ENCODE data around the gene TMEM52.

- TF ChIP-seq ZNF655 (CRISPR knock-in tag; IDR thresholded peaks at IDR 0.05) (no peak), NFE2L1 (tag; IDR thresholded peaks at IDR 0.05; ENCODE audit: borderline replicate concordance, low read depth) (no peak), BRCA1 (IDR thresholded peaks at IDR 0.05) (no peak), BRCA1 (CRISPR knock-in tag; IDR thresholded peaks at IDR 0.05) (no peak)
These were observed 10.8 kb upstream of the TMEM52 start for GRCh38 chr1:1929639-1930545.

All from K562 (cell line).